Measurements from ENCODE around the gene ITPR1. TPM values are rescaled to one million over a fixed set of nuclear protein-coding genes. Genes with fewer than 3 reads are reported as not detected.

ITPR1 gene
- total and polyA plus RNA-seq, 2 of the 4 experiments (the other 2 are of a cell fraction), result 1.8 to 5.7 TPM

DNA sequence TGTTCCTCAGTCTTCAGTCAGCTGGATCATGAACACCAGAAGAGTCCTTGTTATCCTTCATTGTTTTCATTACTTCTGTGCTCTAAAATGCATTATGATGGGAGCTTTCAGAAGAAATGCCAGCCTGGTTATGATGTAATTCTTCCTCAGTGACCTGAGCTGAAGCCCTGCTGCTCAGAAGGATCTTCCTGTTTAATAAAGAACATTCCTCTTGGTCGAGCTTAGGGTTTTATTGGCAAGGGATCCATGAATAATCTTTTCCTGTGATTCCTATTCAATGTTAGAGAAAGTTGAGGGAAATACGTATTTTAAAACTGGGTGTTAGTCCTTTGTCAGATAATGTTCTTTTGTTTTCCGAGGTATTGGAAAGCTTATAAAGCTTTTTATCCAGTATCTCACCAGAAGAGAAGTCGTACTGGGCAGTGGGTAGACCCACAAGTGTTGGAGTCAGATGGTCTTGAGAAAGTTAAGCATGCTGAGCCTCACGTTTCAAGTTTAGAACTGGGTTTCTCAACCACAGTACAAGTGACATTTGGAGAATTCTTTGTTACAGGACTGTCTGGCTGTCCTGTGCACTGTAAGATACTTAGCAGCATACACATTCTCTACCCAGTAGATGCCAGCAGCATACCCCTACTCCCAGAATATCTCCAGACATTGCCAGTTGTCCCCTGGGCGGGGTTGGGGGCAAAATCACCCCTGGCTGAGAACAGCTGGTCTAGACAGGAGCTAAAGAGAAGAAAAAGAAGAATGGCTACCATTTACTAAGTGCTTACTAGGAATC is 273.8 kb downstream of the ITPR1 start:
- H3K36me3 ChIP-seq (ENCODE audit: control insufficient read depth, insufficient read depth, low read length), result no peaks in the 10 kb centered on the region
- no peak overlapping the region for H3K23ac ChIP-seq (ENCODE audit: low read depth, low read length)
- H4K8ac ChIP-seq (ENCODE audit: low read depth in 2 of 2, low read length in 2 of 2), result no peak overlapping the region
- H3K9me1 ChIP-seq (ENCODE audit: insufficient read depth, low read length), result no peaks in the 10 kb centered on the region
- H4K5ac ChIP-seq (ENCODE audit: low read depth, low read length), result no peak overlapping the region
- peaks cover 7% of the 10 kb centered on the region for H3K9me3 ChIP-seq (ENCODE audit: control insufficient read depth, insufficient read depth, low read length)
- no peaks in the 10 kb centered on the region for H3K79me1 ChIP-seq (ENCODE audit: low read depth in 1 of 2, low read length in 2 of 2)
- no peak for ATAC-seq (ENCODE audit: low read depth)
- H4K91ac ChIP-seq (ENCODE audit: insufficient read depth, low read depth, low read length), result no peak overlapping the region
- H3K27me3 ChIP-seq (ENCODE audit: control insufficient read depth, insufficient read depth, low read length), result no peaks in the 10 kb centered on the region; the same call in 1 of the 2 replicates
- CTCF ChIA-PET, result no interaction called here
- in situ Hi-C loops (cut with MboI; ENCODE audit: low sequenced_read_pairs), result no loop called here
- no peak overlapping the region for H2BK5ac ChIP-seq (ENCODE audit: low read depth, low read length, poor library complexity, severe bottlenecking)
- intact Hi-C loops (cut with micrococcal nuclease), result no loop called here
- H2AFZ ChIP-seq (replicated peaks; ENCODE audit: low read length, poor library complexity), result no peak overlapping the region
- no peaks in the 10 kb centered on the region for H3K4me1 ChIP-seq (ENCODE audit: control insufficient read depth, insufficient read depth, low read length)
- no peak overlapping the region for H3K18ac ChIP-seq (ENCODE audit: low read depth, low read length)
- no peak overlapping the region for H2BK15ac ChIP-seq (ENCODE audit: low read depth, low read length)
- no peak overlapping the region for H2AK5ac ChIP-seq (ENCODE audit: low read depth, low read length)
- H3K4me2 ChIP-seq (ENCODE audit: low read depth, low read length), result no peak overlapping the region
- no peak overlapping the region for H3K14ac ChIP-seq (replicated peaks; ENCODE audit: low read depth, low read length)
- TF ChIP-seq MAZ (IDR thresholded peaks at IDR 0.05; ENCODE audit: borderline replicate concordance, low read depth, low read length) (no peak), RFX5 (IDR thresholded peaks at IDR 0.05; ENCODE audit: low read depth, low read length) (no peak), FOS (IDR thresholded peaks at IDR 0.05; ENCODE audit: low read depth, low read length) (no peak), POLR2A (IDR thresholded peaks at IDR 0.05; ENCODE audit: low read depth, low read length) (no peak), NFE2L2 (IDR thresholded peaks at IDR 0.05; ENCODE audit: low read depth, low read length) (no peak), RCOR1 (IDR thresholded peaks at IDR 0.05; ENCODE audit: insufficient replicate concordance, low read length) (no peak), CEBPB (IDR thresholded peaks at IDR 0.05; ENCODE audit: low read depth, low read length) (no peak), MAFK (IDR thresholded peaks at IDR 0.05; ENCODE audit: low read depth, low read length) (no peak), SMC3 (IDR thresholded peaks at IDR 0.05; ENCODE audit: low read depth, low read length) (no peak), RAD21 (IDR thresholded peaks at IDR 0.05; ENCODE audit: low read length) (no peak), BHLHE40 (IDR thresholded peaks at IDR 0.05; ENCODE audit: low read depth, low read length) (no peak), MXI1 (IDR thresholded peaks at IDR 0.05; ENCODE audit: borderline replicate concordance, low read depth, low read length) (no peak), CHD1 (IDR thresholded peaks at IDR 0.05; ENCODE audit: low read depth, low read length) (no peak)
- TF ChIP-seq, protein P1, sequence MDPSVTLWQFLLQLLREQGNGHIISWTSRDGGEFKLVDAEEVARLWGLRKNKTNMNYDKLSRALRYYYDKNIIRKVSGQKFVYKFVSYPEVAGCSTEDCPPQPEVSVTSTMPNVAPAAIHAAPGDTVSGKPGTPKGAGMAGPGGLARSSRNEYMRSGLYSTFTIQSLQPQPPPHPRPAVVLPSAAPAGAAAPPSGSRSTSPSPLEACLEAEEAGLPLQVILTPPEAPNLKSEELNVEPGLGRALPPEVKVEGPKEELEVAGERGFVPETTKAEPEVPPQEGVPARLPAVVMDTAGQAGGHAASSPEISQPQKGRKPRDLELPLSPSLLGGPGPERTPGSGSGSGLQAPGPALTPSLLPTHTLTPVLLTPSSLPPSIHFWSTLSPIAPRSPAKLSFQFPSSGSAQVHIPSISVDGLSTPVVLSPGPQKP (IDR thresholded peaks at IDR 0.05; ENCODE audit: borderline replicate concordance, low read depth, low read length), result no peak
- TF ChIP-seq, protein P2, sequence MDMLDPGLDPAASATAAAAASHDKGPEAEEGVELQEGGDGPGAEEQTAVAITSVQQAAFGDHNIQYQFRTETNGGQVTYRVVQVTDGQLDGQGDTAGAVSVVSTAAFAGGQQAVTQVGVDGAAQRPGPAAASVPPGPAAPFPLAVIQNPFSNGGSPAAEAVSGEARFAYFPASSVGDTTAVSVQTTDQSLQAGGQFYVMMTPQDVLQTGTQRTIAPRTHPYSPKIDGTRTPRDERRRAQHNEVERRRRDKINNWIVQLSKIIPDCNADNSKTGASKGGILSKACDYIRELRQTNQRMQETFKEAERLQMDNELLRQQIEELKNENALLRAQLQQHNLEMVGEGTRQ (IDR thresholded peaks at IDR 0.05; ENCODE audit: low read depth, low read length), result no peak
- TF ChIP-seq, protein P3, sequence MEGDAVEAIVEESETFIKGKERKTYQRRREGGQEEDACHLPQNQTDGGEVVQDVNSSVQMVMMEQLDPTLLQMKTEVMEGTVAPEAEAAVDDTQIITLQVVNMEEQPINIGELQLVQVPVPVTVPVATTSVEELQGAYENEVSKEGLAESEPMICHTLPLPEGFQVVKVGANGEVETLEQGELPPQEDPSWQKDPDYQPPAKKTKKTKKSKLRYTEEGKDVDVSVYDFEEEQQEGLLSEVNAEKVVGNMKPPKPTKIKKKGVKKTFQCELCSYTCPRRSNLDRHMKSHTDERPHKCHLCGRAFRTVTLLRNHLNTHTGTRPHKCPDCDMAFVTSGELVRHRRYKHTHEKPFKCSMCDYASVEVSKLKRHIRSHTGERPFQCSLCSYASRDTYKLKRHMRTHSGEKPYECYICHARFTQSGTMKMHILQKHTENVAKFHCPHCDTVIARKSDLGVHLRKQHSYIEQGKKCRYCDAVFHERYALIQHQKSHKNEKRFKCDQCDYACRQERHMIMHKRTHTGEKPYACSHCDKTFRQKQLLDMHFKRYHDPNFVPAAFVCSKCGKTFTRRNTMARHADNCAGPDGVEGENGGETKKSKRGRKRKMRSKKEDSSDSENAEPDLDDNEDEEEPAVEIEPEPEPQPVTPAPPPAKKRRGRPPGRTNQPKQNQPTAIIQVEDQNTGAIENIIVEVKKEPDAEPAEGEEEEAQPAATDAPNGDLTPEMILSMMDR (conservative IDR thresholded peaks at IDR 0.05; ENCODE audit: low read depth, low read length), result no peak
- H2BK20ac ChIP-seq (ENCODE audit: low read depth, low read length), result no peak overlapping the region
- no peak overlapping the region for H3K4me3 ChIP-seq (ENCODE audit: insufficient read depth, low read depth, low read length)
- no peak overlapping the region for H3K9ac ChIP-seq (ENCODE audit: low read depth, low read length)
- POLR2A ChIA-PET (ENCODE audit: unreplicated experiment), result no interaction called here
- no TSS peak for BruUV-seq (replicated peaks)
- H2BK120ac ChIP-seq (ENCODE audit: low read depth, low read length), result no peak overlapping the region
- no peak overlapping the region for H2AK9ac ChIP-seq (replicated peaks; ENCODE audit: low read depth, low read length, poor library complexity)
- no peak for DNase-seq
- H3K56ac ChIP-seq (ENCODE audit: extremely low read depth, insufficient read depth, low read length), result no peak overlapping the region
- no peaks in the 10 kb centered on the region for H4K20me1 ChIP-seq (ENCODE audit: insufficient read depth, low read length)
- WGBS, 2 experiments (ENCODE audit: extremely low coverage in 2 of 2, insufficient read length in 1 of 2), result no CpG with 5 or more reads among the region's 6 CpGs
- no peak overlapping the region for H3K27ac ChIP-seq (ENCODE audit: insufficient read depth, low read length)
- H3K4ac ChIP-seq (ENCODE audit: low read depth, low read length), result no peak overlapping the region
- dilution Hi-C loops (cut with HindIII; ENCODE audit: low sequenced_read_pairs, unreplicated experiment), result no loop called here
